A549 treated with ZK216348 at 1 μM for 4 hours (cell line): ENCODE measurements around the gene TRIM43B. TPM values are rescaled to one million over a fixed set of nuclear protein-coding genes. Genes with fewer than 3 reads are reported as not detected.

Experiments
- total RNA-seq: library from RNA; stranded (reverse); fragments of 200-300 nt; extraction: Qiagen RNA extraction; gene quantifications from 5 replicates; pipeline ENCODE4 v1.2.3, GENCODE V29; 2022; ENCODE audit warnings: low read depth

The TRIM43B gene
- not detected in 5 replicates for total RNA-seq

DNA sequence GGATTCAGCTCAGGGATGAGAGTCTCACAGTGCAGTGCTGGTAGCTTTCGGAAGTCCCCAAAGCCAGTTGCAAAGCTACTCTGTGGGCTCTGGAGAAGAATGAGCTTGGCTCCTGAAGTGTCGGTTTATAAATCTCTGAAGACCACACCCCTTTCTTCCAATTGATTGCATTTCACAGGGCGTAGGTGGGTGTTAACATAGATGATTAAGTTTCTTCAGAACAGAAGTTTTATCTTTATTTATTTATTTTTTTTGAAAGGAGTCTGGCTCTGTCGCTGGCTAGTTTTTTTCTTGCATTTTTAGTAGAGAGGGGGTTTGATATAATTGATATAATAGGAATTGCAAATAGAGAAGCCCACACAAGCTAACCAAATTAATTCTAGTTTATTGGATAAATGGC is at the start of gene TRIM43B:
Gene TRIM43B, minus strand, starts transcription at position 101 of the 400 bp plus-strand sequence. CDS start 2,040 bp downstream, outside the sequence.

Other genes starting within 250 kb of the TRIM43B start
- 0.11 to 0.19 TPM (median 0.15 TPM) in 3 of 5 replicates, not detected in the others for gene PROM2, start 210.3 kb downstream of the TRIM43B start, total RNA-seq
- gene KCNIP3, start 187.4 kb downstream of the TRIM43B start, total RNA-seq, result 1.1 to 2.5 TPM (median 2.1 TPM) in 5 replicates
- gene FAHD2A, start 82.0 kb downstream of the TRIM43B start, total RNA-seq, result 25.5 to 34.0 TPM (median 30.1 TPM) in 5 replicates
- not detected in 5 replicates for gene TRIM43, start 107.2 kb upstream of the TRIM43B start, total RNA-seq